GM12878 (cell line): ENCODE measurements around the gene EFHC1. TPM values are rescaled to one million over a fixed set of nuclear protein-coding genes. Genes with fewer than 3 reads are reported as not detected.

Experiments
- ATAC-seq: fragments of 200-7000 bp; cut with Tn5 transposase; 3 replicates; pipeline ENCODE4 v1.9.1; 2020; ENCODE audit warnings: mild to moderate bottlenecking, moderate library complexity
- BruUV-seq: library from RNA; stranded (reverse); fragments of 400-500 nt; replicated peaks from 2 replicates; lab custom pipeline; 2021; lab: Mats Ljungman, UMichigan
- CTCF ChIA-PET: fragments of 300-600 bp; sonication (Branson Sonifier 250); formaldehyde crosslinking; extraction: SDS; loops from one replicate; lab custom pipeline; 2021; ENCODE audit warnings: inconsistent platforms; lab: Yijun Ruan, JAX
- POLR2A ChIA-PET: fragments of 350-600 bp; formaldehyde crosslinking; extraction: SDS; loops from one replicate; lab custom pipeline; 2021; ENCODE audit warnings: inconsistent platforms; lab: Charles Lee
- RAD21 ChIA-PET: fragments of 300-600 bp; sonication (Branson Sonifier 250); formaldehyde crosslinking; loops from one replicate; lab custom pipeline; 2023; ENCODE audit warnings: antibody characterized with exemption; ENCODE audit not compliant: unreplicated experiment; lab: Charles Lee
- SMC1A ChIA-PET: fragments of 300-600 bp; sonication (Branson Sonifier 250); formaldehyde crosslinking; loops from one replicate; lab custom pipeline; 2023; ENCODE audit not compliant: unreplicated experiment, uncharacterized antibody; lab: Charles Lee
- DNase-seq: peaks from one replicate; pipeline ENCODE4 v3.0.0-alpha.2; 2011; ENCODE audit warnings: low read depth, low spot score
- FAIRE-seq: peaks from 3 replicates; lab custom pipeline; 2011; peaks lifted over from hg19 to GRCh38; lab: Jason Lieb, UNC
- H2AFZ ChIP-seq: 2 replicates; pipeline ENCODE4 v1.6.0; 2011; ENCODE audit warnings: low read depth, low read length, control low read depth; ENCODE audit not compliant: control insufficient read depth
- H3K27ac ChIP-seq: 2 replicates; pipeline ENCODE4 v1.5.1; 2011; ENCODE audit warnings: control low read depth; ENCODE audit not compliant: control insufficient read depth, insufficient read depth
- H3K27me3 ChIP-seq, 2 experiments: replicated peaks in 1 of 2; 2 replicates each; pipeline versions ENCODE4 v1.6.0 to v1.6.1; 2011; ENCODE audit warnings: low read length in 1 of 2; ENCODE audit not compliant: control insufficient read depth in 2 of 2, insufficient read depth in 2 of 2
- H3K36me3 ChIP-seq, 2 experiments: 2 replicates each; pipeline ENCODE4 v1.5.1; 2011; ENCODE audit warnings: low read length in 1 of 2; ENCODE audit not compliant: control insufficient read depth in 2 of 2, insufficient read depth in 2 of 2
- H3K4me1 ChIP-seq: 2 replicates; pipeline ENCODE4 v1.6.1; 2011; ENCODE audit warnings: mild to moderate bottlenecking, low read length, moderate library complexity, mixed read lengths; ENCODE audit not compliant: control insufficient read depth, insufficient read depth
- H3K4me2 ChIP-seq: 2 replicates; pipeline ENCODE4 v1.6.0; 2011; ENCODE audit warnings: control low read depth; ENCODE audit not compliant: control insufficient read depth, insufficient read depth
- H3K4me3 ChIP-seq: fragments of 200-600 bp; sonication (generic); 2 replicates; pipeline ENCODE4 v1.5.1; 2016
- H3K79me2 ChIP-seq: 2 replicates; pipeline ENCODE4 v1.6.0; 2011; ENCODE audit warnings: low read length; ENCODE audit not compliant: control insufficient read depth, insufficient read depth
- H3K9ac ChIP-seq: 2 replicates; pipeline ENCODE4 v1.8.0; 2011; ENCODE audit warnings: low read length, control low read depth, mixed read lengths; ENCODE audit not compliant: control insufficient read depth, insufficient read depth
- H3K9me3 ChIP-seq: replicated peaks from 3 replicates; pipeline ENCODE4 v1.5.1; 2011; ENCODE audit warnings: mild to moderate bottlenecking, low read length; ENCODE audit not compliant: control insufficient read depth, insufficient read depth
- H4K20me1 ChIP-seq: 2 replicates; pipeline ENCODE4 v1.6.0; 2011; ENCODE audit not compliant: control insufficient read depth, insufficient read depth
- BHLHE40 ChIP-seq, 2 experiments: fragments of 450-650 bp in 1 of 2; IDR thresholded peaks; 2 replicates each; pipeline ENCODE4 v1.6.1; 2011 to 2017; ENCODE audit warnings: low read depth in 2 of 2, borderline replicate concordance in 1 of 2, improper control_type of control experiment in 1 of 2, low read length in 1 of 2, mild to moderate bottlenecking in 1 of 2
- CEBPB ChIP-seq, 2 experiments: fragments of 150-350 bp in 1 of 2; IDR thresholded peaks; 2 replicates each; pipeline ENCODE4 v1.6.1; 2012 to 2014; ENCODE audit warnings: low read depth in 2 of 2, low read length in 2 of 2, borderline replicate concordance in 1 of 2, inconsistent platforms in 1 of 2
- CREB1 ChIP-seq: IDR thresholded peaks from 2 replicates; pipeline ENCODE4 v1.6.1; 2012; ENCODE audit warnings: low read depth, mild to moderate bottlenecking, inconsistent platforms
- CREM ChIP-seq: IDR thresholded peaks from 2 replicates; pipeline ENCODE4 v1.6.1; 2014; ENCODE audit warnings: antibody characterized with exemption, low read depth
- ELK1 ChIP-seq: IDR thresholded peaks from 2 replicates; pipeline ENCODE4 v1.6.1; 2012; ENCODE audit warnings: low read depth, low read length, improper control_type of control experiment
- ESRRA ChIP-seq: IDR thresholded peaks from 2 replicates; pipeline ENCODE4 v1.6.1; 2012; ENCODE audit warnings: mild to moderate bottlenecking, low read length, improper control_type of control experiment
- EZH2 ChIP-seq: IDR thresholded peaks from 2 replicates; pipeline ENCODE4 v1.6.1; 2012; ENCODE audit warnings: low read depth, mild to moderate bottlenecking, control low read depth, inconsistent platforms, low read length, borderline replicate concordance; ENCODE audit not compliant: control insufficient read depth
- HDGF ChIP-seq: fragments of 450-650 bp; IDR thresholded peaks from 2 replicates; pipeline ENCODE4 v1.6.1; 2016; ENCODE audit warnings: antibody characterized with exemption
- IKZF2 ChIP-seq, 2 experiments: fragments of 450-650 bp; IDR thresholded peaks; 2 replicates each; pipeline ENCODE4 v1.6.1; 2017; ENCODE audit warnings: mild to moderate bottlenecking in 2 of 2, moderate library complexity in 2 of 2
- JUND ChIP-seq: IDR thresholded peaks from 2 replicates; pipeline ENCODE4 v1.6.1; 2012; ENCODE audit warnings: low read depth, mild to moderate bottlenecking, low read length, improper control_type of control experiment, moderate library complexity
- MTA3 ChIP-seq: IDR thresholded peaks from 2 replicates; pipeline ENCODE4 v1.6.1; 2012; ENCODE audit warnings: low read length, inconsistent platforms, borderline replicate concordance
- NBN ChIP-seq: fragments of 450-650 bp; IDR thresholded peaks from 2 replicates; pipeline ENCODE4 v1.6.1; 2016
- NR2F1 ChIP-seq: fragments of 450-650 bp; conservative IDR thresholded peaks from 2 replicates; pipeline ENCODE4 v1.6.1; 2017; ENCODE audit warnings: mild to moderate bottlenecking
- PML ChIP-seq: IDR thresholded peaks from 2 replicates; pipeline ENCODE4 v1.6.1; 2012; ENCODE audit warnings: low read length, inconsistent platforms
- POLR2AphosphoS2 ChIP-seq: IDR thresholded peaks from 2 replicates; pipeline ENCODE4 v1.6.1; 2011; ENCODE audit warnings: low read depth, mild to moderate bottlenecking, low read length, improper control_type of control experiment, moderate library complexity
- SMC3 ChIP-seq: IDR thresholded peaks from 2 replicates; pipeline ENCODE4 v1.6.1; 2011; ENCODE audit warnings: low read length, improper control_type of control experiment, borderline replicate concordance
- SPI1 ChIP-seq: IDR thresholded peaks from 2 replicates; pipeline ENCODE4 v1.6.1; 2011; ENCODE audit warnings: low read depth, mild to moderate bottlenecking, low read length, moderate library complexity, borderline replicate concordance; ENCODE audit not compliant: insufficient read depth
- TARDBP ChIP-seq: IDR thresholded peaks from 2 replicates; pipeline ENCODE4 v1.6.1; 2016; ENCODE audit warnings: borderline replicate concordance
- WRNIP1 ChIP-seq: IDR thresholded peaks from 2 replicates; pipeline ENCODE4 v1.6.1; 2011; ENCODE audit warnings: low read depth, low read length, improper control_type of control experiment, borderline replicate concordance
- ZNF274 ChIP-seq: IDR thresholded peaks from one replicate; pipeline ENCODE4 v1.8.0; 2011; ENCODE audit not compliant: insufficient read length, insufficient read depth
- WGBS: methylation state at CpG from one replicate; pipeline ENCODE4 v1.1.6; 2016; ENCODE audit warnings: low lambda C conversion rate; ENCODE audit not compliant: insufficient replicate concordance, insufficient coverage; ENCODE audit errors: missing lambda C conversion rate; 5-methylcytosine and 5-hydroxymethylcytosine counted together
- in situ Hi-C: fragments of 300-500 bp; cut with MboI; formaldehyde crosslinking; loops from 9 replicates; pipeline ENCODE4 v1.14.3; 2018; ENCODE audit warnings: mixed read lengths
- intact Hi-C: fragments of 100-400 bp; cut with micrococcal nuclease; formaldehyde crosslinking; loops from one replicate; pipeline ENCODE4 v1.14.2; 2022; ENCODE audit not compliant: unreplicated experiment
- polyA plus RNA-seq, 11 experiments: library from polyadenylated mRNA; depleted of rRNA in 4 of 11; unstranded in 6 of 11; stranded (reverse) in 5 of 11; fragments of >200 nt; fragmentation: Nextera tagmentation in 4 of 11; fragmentation: Illumina TruSeq in 1 of 11; extraction: Ambion mirVana in 4 of 11; extraction: Trizol in 1 of 11; gene quantifications; 1 replicate in 1 of 11; 2 replicates in 10 of 11; pipeline versions ENCODE4 v1.2.1 to v1.2.3, GENCODE V29; 2011 to 2016; ENCODE audit warnings: inconsistent platforms in 2 of 11, missing spikeins in 2 of 11, low read depth in 1 of 11
- total RNA-seq, 4 experiments: library from RNA; depleted of rRNA in 3 of 4; stranded (reverse); fragments of >200 nt in 3 of 4; fragmentation: Illumina TruSeq in 1 of 4; extraction: Trizol in 1 of 4; gene quantifications; 2 replicates each; pipeline versions ENCODE4 v1.2.1 to v1.2.3, GENCODE V29; 2013 to 2021
- TF ChIP-seq, protein P1 (sequence below): fragments of 450-650 bp; conservative IDR thresholded peaks from 2 replicates; pipeline ENCODE4 v1.6.1; 2017; ENCODE audit warnings: mild to moderate bottlenecking, moderate library complexity

The EFHC1 gene
- total and polyA plus RNA-seq, 10 of the 15 experiments (the other 5 are each of a cell fraction or from before 2014, with no cell fraction given): 5.5 to 14.5 (median 8.8) TPM

DNA sequence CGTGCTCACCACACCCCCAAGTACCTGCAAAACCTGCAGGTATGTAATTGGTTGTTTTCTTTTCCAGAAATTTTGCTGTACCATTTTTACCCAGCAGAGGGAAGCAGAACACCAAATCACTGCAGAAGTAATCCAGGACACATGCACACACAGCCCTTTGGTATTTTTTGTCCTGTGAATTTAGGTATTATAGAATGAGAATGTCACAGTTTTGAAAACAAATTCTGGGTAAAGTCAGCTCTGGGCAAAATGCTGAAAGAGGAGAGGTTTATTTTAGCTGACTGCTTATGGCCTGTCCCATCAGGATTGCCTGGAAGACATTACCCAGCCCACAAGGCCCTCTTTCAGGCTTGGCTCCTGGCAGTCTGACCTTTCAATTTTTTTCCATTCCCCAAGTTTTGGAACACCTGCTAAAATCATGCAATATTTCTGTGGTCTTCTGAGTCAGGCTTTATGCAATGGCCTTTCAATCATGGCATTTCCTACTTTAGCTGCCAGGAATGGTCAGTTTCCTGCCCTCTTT is 3.5 kb upstream of the EFHC1 start (continued):
- TF ChIP-seq EZH2 (no peak), PML (no peak), ESRRA (no peak), NBN (no peak), BHLHE40 (IDR thresholded peaks at IDR 0.05; ENCODE audit: borderline replicate concordance in 1 of 2, low read depth in 2 of 2, low read length in 1 of 2) (peak in 1 of 2 experiments; percentile 83; a peak in 2 of 4 replicates), SPI1 (no peak), WRNIP1 (no peak), CEBPB (IDR thresholded peaks at IDR 0.05; ENCODE audit: borderline replicate concordance in 1 of 2, low read depth in 2 of 2, low read length in 2 of 2) (no peak), NR2F1 (no peak), MTA3 (no peak)
- TF ChIP-seq, protein P1, sequence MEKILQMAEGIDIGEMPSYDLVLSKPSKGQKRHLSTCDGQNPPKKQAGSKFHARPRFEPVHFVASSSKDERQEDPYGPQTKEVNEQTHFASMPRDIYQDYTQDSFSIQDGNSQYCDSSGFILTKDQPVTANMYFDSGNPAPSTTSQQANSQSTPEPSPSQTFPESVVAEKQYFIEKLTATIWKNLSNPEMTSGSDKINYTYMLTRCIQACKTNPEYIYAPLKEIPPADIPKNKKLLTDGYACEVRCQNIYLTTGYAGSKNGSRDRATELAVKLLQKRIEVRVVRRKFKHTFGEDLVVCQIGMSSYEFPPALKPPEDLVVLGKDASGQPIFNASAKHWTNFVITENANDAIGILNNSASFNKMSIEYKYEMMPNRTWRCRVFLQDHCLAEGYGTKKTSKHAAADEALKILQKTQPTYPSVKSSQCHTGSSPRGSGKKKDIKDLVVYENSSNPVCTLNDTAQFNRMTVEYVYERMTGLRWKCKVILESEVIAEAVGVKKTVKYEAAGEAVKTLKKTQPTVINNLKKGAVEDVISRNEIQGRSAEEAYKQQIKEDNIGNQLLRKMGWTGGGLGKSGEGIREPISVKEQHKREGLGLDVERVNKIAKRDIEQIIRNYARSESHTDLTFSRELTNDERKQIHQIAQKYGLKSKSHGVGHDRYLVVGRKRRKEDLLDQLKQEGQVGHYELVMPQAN: no peak

- ChIA-PET POLR2A (interaction anchor here (0.7 to 1.5 kb wide), 2 partner anchors 9 to 158 kb away, joined by 3 read pairs; no protein-coding TSS in a partner anchor), RAD21 (interaction anchor here (0.7 to 8.0 kb wide), 8 partner anchors 78 to 250 kb away, joined by 3 to 124 read pairs (median 8); no protein-coding TSS in a partner anchor), SMC1A (interaction anchor here (0.7 to 13.5 kb wide), 18 partner anchors 17 to 248 kb away, joined by 3 to 249 read pairs (median 8); partner anchors contain the start of gene MCM3), CTCF (interaction anchor here (0.9 to 11.2 kb wide), 22 partner anchors 13 to 279 kb away, joined by 3 to 137 read pairs (median 10); partner anchors contain the start of genes MCM3 and TRAM2)
- FAIRE-seq (no peak), DNase-seq (no peak), ATAC-seq (no peak)
- intact Hi-C loops (no loop called here), in situ Hi-C loops (loop anchor here (5.0 kb wide), 3 partner anchors 80 to 245 kb away; partner anchors contain the start of gene TRAM2)
- no TSS peak for BruUV-seq
- no peak overlapping the region for H3K9ac ChIP-seq
- H4K20me1 ChIP-seq: no peaks in the 10 kb centered on the region
- H3K79me2 ChIP-seq: no peaks in the 10 kb centered on the region; the same call in 1 of the 2 replicates
- H3K27me3 ChIP-seq: no peaks in the 10 kb centered on the region
- H3K9me3 ChIP-seq: no peaks in the 10 kb centered on the region
- H3K36me3 ChIP-seq: no peaks in the 10 kb centered on the region
- H3K4me2 ChIP-seq: no peak overlapping the region
- H3K27ac ChIP-seq: no peak overlapping the region
- no peak overlapping the region for H3K4me3 ChIP-seq
- H2AFZ ChIP-seq: no peak overlapping the region
- 92% methylated on average over 5 of the region's 5 CpGs for WGBS
- peaks cover 18% of the 10 kb centered on the region for H3K4me1 ChIP-seq
- TF ChIP-seq CREB1 (no peak), POLR2AphosphoS2 (no peak), ZNF274 (no peak), IKZF2 (IDR thresholded peaks at IDR 0.05) (no peak), BHLHE40 (IDR thresholded peaks at IDR 0.05; ENCODE audit: borderline replicate concordance in 1 of 2, low read depth in 2 of 2, low read length in 1 of 2) (no peak), JUND (no peak), SMC3 (no peak), ELK1 (no peak), HDGF (no peak), TARDBP (no peak), CREM (no peak)
Measured at GRCh38 chr6:52417675-52418111, 2.4 kb upstream of the EFHC1 start.
